Stimulated activated CD4-positive, alpha-beta T cell treated with anti-CD3 and anti-CD28 coated beads, Interleukin-12 subunit alpha, Interleukin-12 subunit beta, amount 100 ng/mL, for 4 hours (primary cell): ENCODE results near the gene PSMD2.
"Not testable (repeated sequence)": the region's sequence is repeated elsewhere in the genome, so short reads cannot be mapped to it uniquely, and the experiment has no call there.

ENCODE experiments used
- DNase-seq: peaks from one replicate; pipeline ENCODE4 v3.0.0-alpha.2; 2020

PSMD2 gene

GRCh38 chr3:184321666-184322065 is 22.6 kb downstream of the PSMD2 start:
- DNase-seq = no peak

DNA sequence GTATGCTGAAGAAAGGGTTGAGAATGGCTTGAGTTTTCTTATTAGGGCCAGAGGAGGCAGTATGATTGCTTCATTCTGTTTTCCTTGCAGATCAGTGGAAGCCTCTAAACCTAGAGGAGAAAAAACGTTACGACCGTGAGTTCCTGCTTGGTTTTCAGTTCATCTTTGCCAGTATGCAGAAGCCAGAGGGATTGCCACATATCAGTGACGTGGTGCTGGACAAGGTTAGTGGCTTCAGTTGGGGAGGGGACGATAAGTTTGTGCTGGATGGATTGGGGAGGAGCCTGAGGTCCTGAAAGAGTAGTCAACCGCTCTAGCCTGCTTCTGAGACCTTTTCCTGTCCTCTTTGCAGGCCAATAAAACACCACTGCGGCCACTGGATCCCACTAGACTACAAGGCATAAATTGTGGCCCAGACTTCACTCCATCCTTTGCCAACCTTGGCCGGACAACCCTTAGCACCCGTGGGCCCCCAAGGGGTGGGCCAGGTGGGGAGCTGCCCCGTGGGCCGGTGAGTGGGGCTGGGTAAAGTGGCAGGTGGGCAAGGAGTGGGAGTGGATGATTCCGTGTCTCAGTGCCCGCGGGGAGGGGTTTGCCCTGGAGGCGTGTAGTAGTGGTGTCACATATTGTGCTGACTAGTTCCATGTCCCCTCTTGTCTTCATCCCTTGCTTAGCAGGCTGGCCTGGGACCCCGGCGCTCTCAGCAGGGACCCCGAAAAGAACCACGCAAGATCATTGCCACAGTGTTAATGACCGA is 23.9 kb downstream of the PSMD2 start:
- DNase-seq = no peak

- no peak for DNase-seq
Observed at GRCh38 chr3:184323696-184324095, 24.7 kb downstream of the PSMD2 start.

- no peak for DNase-seq
Observed at GRCh38 chr3:184325269-184325668, 26.2 kb downstream of the PSMD2 start.

GRCh38 chr3:184325715-184326369 is 26.8 kb downstream of the PSMD2 start:
- DNase-seq = peak; percentile 39

GRCh38 chr3:184327171-184327570 is 28.1 kb downstream of the PSMD2 start:
- DNase-seq = no peak

DNA sequence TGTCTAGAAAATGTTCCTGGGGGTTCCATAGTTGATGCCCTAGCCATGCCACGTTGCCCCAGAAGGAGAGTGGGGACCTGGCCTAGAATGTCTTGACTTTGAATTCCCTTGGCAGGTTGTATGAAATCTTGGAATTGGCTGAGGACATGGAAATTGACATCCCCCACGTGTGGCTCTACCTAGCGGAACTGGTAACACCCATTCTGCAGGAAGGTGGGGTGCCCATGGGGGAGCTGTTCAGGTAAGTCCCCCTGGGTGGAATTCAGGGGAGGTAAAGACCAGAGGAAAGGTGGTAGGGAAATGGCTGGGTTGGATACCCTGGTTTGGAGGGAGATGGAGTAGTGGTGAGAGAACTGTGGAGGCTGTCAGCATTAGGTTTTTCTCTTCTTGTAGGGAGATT is 29.5 kb downstream of the PSMD2 start:
- DNase-seq = no peak

GRCh38 chr3:184332370-184333090 is 33.5 kb downstream of the PSMD2 start:
- no peak for DNase-seq

- DNase-seq = no peak
Observed at GRCh38 chr3:184333190-184333589, 34.1 kb downstream of the PSMD2 start.

- no peak for DNase-seq
Observed at GRCh38 chr3:184333700-184334099, 34.7 kb downstream of the PSMD2 start.

DNA sequence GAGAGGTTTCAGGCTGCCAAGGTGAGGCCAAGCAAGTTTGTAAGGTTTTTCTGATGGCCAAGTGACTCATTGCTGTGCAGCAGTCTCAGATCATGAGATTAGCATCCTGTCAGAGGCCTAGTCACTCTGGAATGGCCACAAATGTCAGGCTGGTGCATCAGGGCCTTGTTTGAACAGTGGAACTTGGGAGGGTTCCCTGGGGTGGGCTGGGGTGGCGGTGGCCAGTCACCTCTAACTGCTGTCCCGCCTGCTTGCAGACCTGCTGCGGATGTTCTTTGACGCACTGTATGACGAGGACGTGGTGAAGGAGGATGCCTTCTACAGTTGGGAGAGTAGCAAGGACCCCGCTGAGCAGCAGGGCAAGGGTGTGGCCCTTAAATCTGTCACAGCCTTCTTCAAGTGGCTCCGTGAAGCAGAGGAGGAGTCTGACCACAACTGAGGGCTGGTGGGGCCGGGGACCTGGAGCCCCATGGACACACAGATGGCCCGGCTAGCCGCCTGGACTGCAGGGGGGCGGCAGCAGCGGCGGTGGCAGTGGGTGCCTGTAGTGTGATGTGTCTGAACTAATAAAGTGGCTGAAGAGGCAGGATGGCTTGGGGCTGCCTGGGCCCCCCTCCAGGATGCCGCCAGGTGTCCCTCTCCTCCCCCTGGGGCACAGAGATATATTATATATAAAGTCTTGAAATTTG is 35.6 kb downstream of the PSMD2 start:
- DNase-seq = no peak

GRCh38 chr3:184335291-184335660 is 36.2 kb downstream of the PSMD2 start:
- DNase-seq = no peak

- DNase-seq = peak; percentile 91
Observed at GRCh38 chr3:184335661-184336546, 36.9 kb downstream of the PSMD2 start.

DNA sequence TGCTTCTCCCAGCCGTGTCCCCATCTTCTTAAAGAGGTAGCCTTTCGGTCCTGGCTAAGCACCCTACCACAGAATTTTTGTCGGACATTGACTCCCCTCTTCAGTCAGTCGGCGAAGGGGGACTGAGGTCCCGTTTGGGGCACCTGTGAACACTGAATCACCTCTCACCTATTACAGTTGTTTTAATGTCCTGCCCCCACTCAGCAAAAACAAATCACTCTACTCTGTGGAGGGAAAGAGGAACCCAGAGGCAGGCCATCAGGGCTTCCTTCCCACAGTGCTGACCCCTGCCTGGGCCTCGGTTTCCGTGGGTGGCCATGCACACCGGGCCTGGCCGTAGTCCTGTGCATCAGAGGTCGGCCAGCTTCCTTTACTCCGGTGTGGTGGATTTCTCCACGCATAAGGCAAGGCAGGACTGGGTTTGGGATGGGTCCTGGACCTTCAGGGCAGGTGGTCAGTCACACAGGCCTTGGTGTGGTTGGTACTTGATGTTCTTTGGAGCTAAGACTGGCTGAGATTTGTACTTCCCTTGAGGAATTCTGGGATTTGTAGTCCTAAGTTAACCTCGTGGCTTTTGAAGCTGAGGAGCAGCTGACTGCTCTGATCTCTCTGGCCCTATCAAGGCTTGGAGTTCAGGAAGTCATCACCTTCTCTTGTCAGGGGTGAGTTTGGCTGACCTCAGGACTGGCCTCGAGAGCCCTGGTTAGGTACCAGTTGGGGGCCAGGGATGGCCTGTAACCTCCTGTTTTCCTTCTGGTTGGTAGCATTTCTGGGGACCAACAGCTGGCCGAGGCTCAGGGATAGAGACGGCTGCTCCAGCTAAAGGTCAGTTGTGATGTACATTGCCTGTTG is 37.7 kb downstream of the PSMD2 start:
- no peak for DNase-seq

- no peak for DNase-seq
Observed at GRCh38 chr3:184337399-184337714, 38.3 kb downstream of the PSMD2 start, which contains the start of gene FAM131A. TSS of gene FAM131A (plus strand) at chr3:184337600. CDS start at chr3:184337631, 31 bp downstream.

- DNase-seq = no peak
Observed at GRCh38 chr3:184337981-184338380, 38.9 kb downstream of the PSMD2 start.

- no peak for DNase-seq
Observed at GRCh38 chr3:184338511-184338945, 39.5 kb downstream of the PSMD2 start.

DNA sequence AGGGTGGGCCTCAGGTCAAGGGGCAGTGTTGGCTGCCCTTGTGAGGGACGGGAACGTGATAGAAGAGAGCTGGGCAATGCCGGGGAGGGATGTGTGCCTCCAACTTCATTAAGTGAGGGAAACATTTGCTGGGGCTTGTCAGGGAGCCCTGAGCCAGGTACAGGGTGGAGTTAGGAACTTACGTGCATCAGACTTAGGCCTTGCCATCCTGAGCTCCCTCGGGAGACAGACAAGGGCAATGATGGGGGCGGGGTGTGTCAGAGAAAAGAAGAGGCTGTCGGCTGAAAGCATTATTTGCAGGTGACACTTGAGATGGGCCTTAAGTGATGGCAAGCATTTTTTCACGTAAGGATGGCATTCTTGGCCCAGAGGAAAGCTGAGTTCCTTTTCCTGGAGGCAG is 40.0 kb downstream of the PSMD2 start:
- no peak for DNase-seq

GRCh38 chr3:184339451-184340135 is 40.6 kb downstream of the PSMD2 start:
- DNase-seq = not testable (repeated sequence)

GRCh38 chr3:184341925-184342324 is 42.9 kb downstream of the PSMD2 start:
- DNase-seq = no peak
